ENCODE results near the gene GPA33.

Gene GPA33

DNA sequence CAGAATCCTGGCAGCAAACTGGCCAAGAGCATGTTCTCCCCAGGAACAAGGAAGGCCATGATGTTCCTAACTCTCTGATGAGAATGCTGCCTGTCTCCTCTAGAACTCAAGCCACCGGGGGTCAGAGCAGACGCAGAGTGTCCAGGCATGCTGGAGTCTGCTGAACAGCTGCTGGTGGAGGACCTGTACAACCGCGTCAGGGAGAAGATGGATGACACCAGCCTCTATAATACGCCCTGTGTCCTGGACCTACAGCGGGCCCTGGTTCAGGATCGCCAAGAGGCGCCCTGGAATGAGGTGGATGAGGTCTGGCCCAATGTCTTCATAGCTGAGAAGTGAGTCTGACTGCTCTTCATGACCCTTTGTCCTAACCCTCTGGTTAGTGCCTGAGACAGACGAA lies 27.0 kb upstream of the GPA33 start:
- no peak for DNase-seq (ENCODE audit: low read depth)

DNA sequence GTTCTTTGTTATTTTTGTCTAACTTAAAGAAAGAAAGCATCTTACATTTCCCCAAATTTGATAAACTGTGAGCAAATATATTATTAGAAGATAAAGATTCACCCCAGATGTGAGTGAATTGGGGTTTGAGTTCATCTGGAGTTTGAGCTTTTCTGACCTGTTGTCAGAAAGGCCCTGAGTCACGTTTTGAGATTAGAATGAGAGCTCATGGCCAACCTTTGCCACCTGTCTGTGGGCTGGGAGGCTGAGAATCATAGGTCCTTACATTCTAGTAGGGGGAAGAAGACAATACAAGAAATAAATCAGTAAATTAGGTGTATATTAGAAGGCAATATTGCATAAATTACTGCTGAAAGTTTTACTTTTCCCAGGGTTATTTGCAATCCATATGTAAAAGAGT lies 26.0 kb upstream of the GPA33 start:
- no peak for DNase-seq (ENCODE audit: low read depth)

DNA sequence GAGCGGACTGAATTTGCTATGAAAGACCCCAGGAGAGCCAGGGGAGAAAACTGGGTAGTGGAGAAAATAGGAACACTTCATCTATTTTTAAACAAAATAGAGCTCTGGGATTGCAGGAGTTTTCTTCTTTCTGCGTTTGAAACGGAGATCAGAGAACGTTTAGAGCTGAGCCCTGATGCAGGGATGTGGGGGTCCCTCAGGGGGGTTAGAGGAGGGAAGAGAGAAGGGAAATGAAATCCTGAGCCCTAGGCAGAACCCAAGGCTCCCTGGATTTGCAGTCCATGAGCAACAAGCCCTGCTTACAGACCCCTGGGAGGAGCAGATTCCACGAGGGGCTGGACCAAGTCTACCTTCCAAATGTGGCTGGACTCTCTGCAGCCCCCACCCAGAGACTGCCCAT lies 25.5 kb upstream of the GPA33 start:
- no peak for DNase-seq (ENCODE audit: low read depth)

DNA sequence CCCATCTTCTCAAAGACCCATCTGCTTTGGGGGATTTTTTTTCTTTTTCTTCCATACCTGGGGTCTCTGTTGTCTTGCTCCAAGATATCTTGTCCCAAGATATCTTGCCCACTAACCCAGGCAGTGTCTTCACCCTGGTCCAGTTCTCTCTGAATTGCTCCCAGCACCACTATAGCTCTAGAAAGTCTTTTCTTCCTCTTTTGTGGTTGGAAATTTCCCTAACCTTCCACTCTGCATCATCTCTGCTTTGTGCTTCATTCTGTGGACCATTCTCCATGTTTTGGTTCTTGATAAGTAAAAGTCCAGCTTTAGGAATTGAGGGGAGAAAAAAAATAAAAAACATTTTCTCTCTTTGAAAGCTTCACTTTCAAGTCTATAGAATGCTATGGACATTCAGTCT lies 24.5 kb upstream of the GPA33 start:
- DNase-seq (ENCODE audit: low read depth) = no peak

DNA sequence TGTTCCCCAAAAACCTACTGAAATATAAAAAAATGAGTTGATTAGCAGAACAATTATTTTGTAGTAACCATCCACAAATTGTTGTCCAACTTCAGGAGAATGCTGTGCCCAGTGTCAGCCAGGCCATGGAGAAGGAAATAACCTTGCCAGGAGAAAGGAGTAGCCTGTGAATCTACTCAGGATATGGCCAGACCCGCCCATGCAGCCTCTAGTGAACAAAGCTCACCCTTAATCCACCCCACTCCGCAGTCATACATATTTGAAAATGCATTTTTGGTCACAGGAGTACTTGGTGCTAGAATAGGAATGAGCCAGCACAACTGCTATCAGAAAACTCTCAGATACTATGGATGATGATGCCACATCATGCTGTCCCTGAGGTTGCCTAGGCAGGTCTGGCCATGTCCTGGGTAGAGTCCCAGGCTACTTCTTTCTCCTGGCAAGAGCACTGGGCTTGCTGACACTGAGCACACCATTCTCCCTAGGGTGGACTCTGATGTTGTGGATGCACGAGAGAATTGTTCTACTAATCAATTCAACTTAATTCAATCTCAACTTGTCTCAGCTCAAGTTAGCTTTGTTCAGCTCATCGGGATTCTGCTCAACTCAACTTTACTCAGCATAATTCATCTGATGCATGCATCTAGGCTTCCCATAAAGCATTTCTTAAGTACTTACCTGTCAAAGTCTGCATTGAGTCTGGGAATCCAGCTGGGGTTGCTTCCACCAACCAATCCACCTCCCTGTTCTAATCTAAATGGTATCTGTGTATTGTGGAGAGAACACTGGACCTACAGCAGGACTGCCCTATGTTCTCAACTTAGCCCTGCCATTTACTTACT lies 21.9 kb upstream of the GPA33 start:
- no peak for DNase-seq (ENCODE audit: low read depth)

DNA sequence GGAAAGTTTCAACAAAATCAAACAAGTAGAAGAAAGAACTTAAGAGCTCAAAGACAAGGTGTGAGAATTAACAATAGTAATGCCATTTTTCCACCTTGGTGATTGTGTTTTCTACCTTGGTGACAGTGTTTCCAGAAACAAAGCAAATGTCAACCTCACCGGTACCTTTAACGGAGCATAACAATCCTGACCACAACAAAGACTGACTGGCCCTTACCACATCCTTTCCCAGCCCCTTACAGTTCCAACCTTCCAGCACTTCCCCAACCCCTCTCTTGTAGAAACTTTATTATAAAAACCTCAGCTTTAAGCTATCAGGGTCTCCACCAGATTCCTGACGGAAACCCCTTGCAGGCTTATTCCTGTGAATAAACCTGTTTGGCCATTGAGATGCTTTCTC lies 20.4 kb upstream of the GPA33 start:
- DNase-seq (ENCODE audit: low read depth) = no peak

- DNase-seq (ENCODE audit: low read depth) = no peak
These were observed 18.9 kb upstream of the GPA33 start for GRCh38 chr1:167109125-167109524.

DNA sequence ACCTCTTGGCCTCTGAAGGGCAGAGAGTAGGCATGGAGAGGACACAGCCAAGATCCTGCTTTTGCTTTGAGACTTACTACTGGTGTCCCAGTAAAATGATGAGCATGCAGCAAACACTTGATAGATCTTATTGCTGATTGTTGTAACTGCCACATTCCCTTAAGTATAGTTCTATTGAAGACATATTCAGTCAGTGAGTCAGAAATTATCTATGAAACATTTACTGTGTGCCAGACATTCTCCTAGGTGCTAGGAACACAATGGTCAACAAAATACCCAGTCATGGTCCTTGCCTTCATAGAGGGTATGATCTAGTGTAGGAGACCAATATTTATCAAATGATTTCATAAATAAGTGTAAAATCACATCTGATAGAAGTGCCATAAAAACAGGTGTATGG lies 17.3 kb upstream of the GPA33 start:
- DNase-seq (ENCODE audit: low read depth) = peak; percentile 41

GRCh38 chr1:167106119-167106461 lies 15.9 kb upstream of the GPA33 start:
- no peak for DNase-seq (ENCODE audit: low read depth)

DNA sequence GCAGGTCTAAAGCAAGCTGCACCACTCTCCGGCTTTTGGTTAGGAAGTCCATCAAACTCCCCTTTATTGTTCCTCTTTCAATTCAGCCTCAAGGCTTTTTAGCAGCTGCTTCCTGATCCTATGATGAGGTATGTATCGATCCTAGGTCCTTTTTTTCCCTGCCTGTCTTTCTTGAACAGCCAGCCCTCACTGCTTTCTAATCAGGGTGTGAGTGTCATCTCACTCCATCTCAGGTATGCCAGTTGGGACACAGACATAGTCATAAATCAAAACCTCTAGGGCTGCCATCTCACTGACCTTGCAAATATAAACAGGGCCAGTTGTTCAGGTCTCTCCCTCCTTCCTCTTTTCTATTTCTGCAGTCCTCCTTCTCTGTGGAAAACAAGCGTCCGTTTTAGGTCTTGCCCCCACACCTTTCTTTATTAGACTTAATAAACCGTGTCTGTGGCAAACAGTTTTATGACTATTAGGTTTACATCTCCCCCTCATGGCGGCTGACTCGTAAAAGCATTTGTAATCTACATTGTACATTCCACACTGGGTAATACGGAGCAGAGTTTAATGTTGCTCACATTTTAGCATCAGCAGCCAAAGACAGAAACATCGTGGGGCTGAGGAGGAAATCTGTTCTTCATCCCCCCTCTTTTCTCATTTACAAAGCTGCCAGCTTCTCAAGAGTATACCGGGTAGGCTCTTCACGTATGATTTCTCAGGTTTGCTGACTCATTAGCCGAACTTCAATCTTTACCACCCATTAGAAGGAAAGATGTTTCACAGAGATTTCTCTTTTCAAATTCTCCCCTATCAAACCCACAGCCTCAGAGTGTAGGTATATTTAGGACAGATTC lies 15.3 kb upstream of the GPA33 start:
- no peak for DNase-seq (ENCODE audit: low read depth)

DNA sequence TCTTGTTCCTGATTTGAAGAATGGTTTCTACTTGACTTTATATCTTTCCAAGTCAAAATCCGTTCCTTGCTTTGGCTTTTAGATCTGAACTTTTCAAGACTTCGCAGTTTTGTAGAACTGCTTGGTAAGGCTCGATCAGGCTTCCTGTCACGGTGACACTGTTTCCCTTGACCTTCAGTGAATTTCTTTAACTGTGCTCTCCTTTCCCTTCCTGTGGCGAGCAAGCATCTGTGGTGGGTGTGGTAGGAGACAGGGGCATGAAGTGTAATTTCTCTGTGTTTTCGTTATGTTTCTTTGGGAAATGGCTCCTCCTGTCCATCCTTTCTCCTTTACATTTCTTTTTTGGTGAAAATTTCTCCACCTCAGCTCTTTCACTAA lies 14.1 kb upstream of the GPA33 start:
- no peak for DNase-seq (ENCODE audit: low read depth)

DNA sequence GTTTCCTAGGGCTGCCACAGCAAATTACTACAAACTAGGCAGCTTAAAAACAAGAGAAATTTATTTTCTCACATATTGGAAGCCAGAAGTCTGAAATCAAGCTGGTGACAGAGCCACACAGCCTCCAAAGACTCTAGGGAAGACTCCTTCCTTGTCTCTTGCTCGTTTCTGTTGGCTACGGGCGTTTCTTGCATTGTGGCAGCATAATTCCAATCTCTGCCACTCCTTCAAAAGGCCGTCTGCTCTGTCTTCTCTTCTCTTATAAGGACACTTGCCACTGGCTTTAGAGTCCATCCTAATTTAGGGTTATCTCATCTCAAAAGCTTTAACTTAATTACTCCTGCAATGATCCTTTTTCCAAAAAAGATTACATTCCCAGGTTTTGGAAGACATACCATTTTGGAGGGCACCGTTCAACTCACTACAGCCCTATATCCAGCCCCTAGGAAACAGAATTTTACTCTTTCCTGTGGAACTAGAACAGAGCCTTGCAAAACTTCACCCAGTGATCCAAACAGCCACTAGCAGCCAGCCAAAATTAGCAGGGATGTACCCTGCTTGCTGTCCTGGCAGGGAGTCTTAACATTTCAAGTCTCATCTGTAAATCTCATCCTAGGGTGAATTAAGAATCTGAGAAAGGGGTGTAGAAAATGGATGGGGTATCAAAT lies 12.9 kb upstream of the GPA33 start:
- no peak for DNase-seq (ENCODE audit: low read depth)

DNA sequence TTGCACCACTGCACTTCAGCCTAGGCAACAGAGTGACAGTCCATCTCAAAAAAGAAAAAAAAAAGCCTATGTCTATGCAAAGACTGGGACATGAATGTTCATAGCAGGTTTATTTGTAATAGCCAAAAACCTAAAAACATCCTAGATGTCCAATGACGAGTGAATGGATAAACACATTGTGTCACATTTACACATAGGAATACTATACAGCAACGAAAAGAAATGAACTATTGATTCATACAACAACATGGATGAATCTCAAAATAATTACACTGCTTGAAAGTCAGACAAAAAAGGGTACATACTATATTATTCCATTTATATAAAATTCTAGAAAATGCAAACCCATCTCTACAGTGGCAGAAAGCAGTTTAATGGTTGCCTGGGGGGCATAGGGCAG lies 11.6 kb upstream of the GPA33 start:
- no peak for DNase-seq (ENCODE audit: low read depth)

DNA sequence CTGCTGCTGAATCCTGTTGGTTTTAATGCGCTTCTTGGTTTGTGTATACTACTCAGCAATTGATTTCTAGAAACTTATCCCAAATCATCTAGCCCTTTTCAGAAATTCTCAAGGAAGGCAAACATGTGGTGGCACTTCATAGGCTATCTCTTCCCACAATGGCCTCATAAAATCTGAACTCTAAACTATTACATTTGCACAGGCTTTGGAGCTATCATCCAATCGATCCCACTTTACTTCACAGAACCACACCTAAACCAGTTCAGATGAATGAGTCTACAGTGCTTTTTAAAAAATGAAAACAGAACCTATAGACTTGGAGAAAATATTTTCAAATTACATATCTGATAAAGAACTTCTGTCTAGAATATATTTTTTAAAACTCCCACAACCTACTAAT lies 10.6 kb upstream of the GPA33 start:
- DNase-seq (ENCODE audit: low read depth) = no peak

- DNase-seq (ENCODE audit: low read depth) = no peak
These were observed 9.7 kb upstream of the GPA33 start for GRCh38 chr1:167099851-167100250.

GRCh38 chr1:167095368-167095767 lies 5.2 kb upstream of the GPA33 start:
- peak; percentile 89 for DNase-seq (ENCODE audit: low read depth)

DNA sequence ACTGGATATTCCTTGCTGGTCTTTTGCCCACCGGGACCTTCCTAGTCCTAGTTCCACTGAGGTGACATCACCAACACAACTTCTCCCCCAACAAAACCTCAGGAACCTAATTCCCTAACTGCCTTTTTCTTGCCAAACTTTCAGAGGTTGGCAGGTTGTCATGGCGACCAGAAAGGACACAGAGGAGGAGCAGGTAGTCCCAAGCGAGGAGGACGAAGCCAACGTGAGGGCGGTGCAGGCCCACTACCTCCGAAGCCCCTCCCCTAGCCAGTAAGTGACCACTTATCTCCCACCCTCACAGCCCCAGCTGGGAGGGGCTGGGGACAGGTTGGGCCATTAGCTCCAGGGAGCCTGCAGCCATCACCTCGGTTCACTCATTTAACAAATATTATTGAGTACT lies 4.5 kb upstream of the GPA33 start:
- DNase-seq (ENCODE audit: low read depth) = no peak

DNA sequence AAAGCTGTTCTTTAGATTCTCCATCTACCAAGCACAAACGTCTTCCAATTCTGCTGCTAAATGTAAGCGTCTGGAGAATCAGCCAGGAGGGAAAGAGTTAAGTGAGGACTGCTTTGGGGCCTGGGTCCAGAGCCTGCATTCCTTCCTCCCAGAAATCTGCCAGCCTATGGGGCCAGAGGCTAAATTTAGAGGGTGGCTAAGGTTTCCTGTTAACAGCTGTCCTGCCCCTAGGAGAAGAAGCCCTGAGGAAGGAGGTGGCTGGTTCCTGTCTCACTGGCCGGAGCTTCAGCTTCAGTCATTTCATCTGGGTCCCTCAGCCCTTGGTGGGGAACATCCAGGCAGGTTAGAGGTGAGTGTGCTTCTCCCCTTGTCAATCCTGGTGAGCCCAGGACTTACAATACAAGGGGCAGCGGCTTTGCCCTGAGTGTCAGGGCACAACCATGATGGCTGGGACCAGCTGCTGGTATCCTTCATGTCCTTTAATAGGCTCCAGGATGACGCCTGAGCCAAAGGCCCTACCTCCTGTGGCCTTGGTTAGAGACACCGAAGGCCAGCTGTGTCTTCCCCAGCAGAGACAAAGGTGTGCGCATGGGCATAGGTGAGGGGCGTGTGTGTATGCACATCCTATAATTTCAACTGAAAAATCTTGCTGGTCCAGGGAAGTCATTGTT lies 3.8 kb upstream of the GPA33 start, which contains the start of gene STYXL2:
Gene STYXL2, plus strand, starts transcription at position 230 of the 671 bp plus-strand sequence. CDS start 775 bp downstream, outside the sequence.
- no peak for DNase-seq (ENCODE audit: low read depth)

GRCh38 chr1:167092653-167093052 lies 2.5 kb upstream of the GPA33 start:
- no peak for DNase-seq (ENCODE audit: low read depth)

- DNase-seq (ENCODE audit: low read depth) = no peak
These were observed 251 bp downstream of the GPA33 start for GRCh38 chr1:167089939-167090313.

GRCh38 chr1:167088746-167089417 lies 1.3 kb downstream of the GPA33 start:
- DNase-seq (ENCODE audit: low read depth) = no peak

DNA sequence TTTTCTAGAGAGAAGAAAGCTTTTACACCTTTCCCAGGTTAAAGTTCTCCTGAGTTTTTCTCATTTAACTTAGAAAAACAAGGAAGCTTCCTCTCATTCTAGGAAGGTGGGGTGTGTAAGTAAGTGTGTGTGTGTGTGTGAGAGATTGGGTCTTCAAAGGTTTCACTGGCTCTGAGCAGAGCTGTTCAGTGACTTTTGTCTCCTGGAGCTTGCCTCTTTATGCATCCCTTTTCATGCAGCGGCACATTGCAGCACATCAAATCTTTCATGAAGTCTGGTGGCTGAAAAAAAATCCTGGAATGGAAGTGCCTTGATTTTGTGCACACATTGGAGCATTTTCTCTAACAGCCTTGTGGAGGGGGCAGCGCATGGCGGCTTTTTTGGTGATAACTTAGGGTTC lies 3.4 kb downstream of the GPA33 start:
- no peak for DNase-seq (ENCODE audit: low read depth)
